HEK293 (cell line): ENCODE data around the gene KRTAP10-5.

Source experiments
- CTCF ChIA-PET: fragments of 350-600 bp; formaldehyde crosslinking; extraction: SDS; loops from one replicate; lab custom pipeline; 2021; ENCODE audit warnings: antibody characterized with exemption; lab: Yijun Ruan, JAX
- POLR2A ChIA-PET: fragments of 300-600 bp; formaldehyde crosslinking; extraction: SDS; loops from one replicate; lab custom pipeline; 2020; ENCODE audit warnings: antibody characterized with exemption, inconsistent platforms; lab: Yijun Ruan, JAX
- H3K27ac ChIP-seq: fragments of 200-500 bp; sonication (Bioruptor generic); 2 replicates; pipeline ENCODE4 v1.5.1; 2014; ENCODE audit warnings: low read depth, low read length, control low read depth, inconsistent platforms; ENCODE audit errors: extremely low read depth
- H3K36me3 ChIP-seq, 2 experiments: fragments of 200-500 bp in 1 of 2; sonication (Bioruptor generic) in 1 of 2; 1 replicate in 1 of 2; 2 replicates in 1 of 2; pipeline ENCODE4 v1.5.1; 2014 to 2017; ENCODE audit warnings: inconsistent platforms in 2 of 2, low read length in 2 of 2; ENCODE audit not compliant: control insufficient read depth in 2 of 2, insufficient read depth in 1 of 2
- H3K4me1 ChIP-seq: fragments of 200-500 bp; sonication (Bioruptor generic); 2 replicates; pipeline ENCODE4 v1.5.1; 2014; ENCODE audit warnings: mild to moderate bottlenecking, low read length, inconsistent platforms; ENCODE audit not compliant: control insufficient read depth, insufficient read depth
- H3K4me3 ChIP-seq: 2 replicates; pipeline ENCODE4 v1.5.1; 2011; ENCODE audit warnings: low read depth, mild to moderate bottlenecking, control low read depth, low read length, moderate library complexity
- H3K9me3 ChIP-seq: fragments of 200-500 bp; sonication (Bioruptor generic); 2 replicates; pipeline ENCODE4 v1.5.1; 2014; ENCODE audit warnings: low read depth, low read length, inconsistent platforms; ENCODE audit not compliant: control insufficient read depth, insufficient read depth
- GFI1B ChIP-seq: fragments of 450-650 bp; formaldehyde crosslinking; IDR thresholded peaks from 2 replicates; pipeline ENCODE4 v1.5.1; 2016; ENCODE audit warnings: missing biosample characterization, missing genetic modification characterization
- HOXC10 ChIP-seq: sonication (generic); formaldehyde crosslinking; IDR thresholded peaks from 2 replicates; pipeline ENCODE4 v1.8.1; 2023; ENCODE audit warnings: mild to moderate bottlenecking, missing genetic modification reagents
- KLF8 ChIP-seq: fragments of 450-650 bp; formaldehyde crosslinking; IDR thresholded peaks from 2 replicates; pipeline ENCODE4 v1.5.1; 2016; ENCODE audit warnings: missing biosample characterization, missing genetic modification characterization
- MEIS1 ChIP-seq: sonication (generic); formaldehyde crosslinking; IDR thresholded peaks from 2 replicates; pipeline ENCODE4 v1.8.1; 2022; ENCODE audit warnings: missing genetic modification reagents, mild to moderate bottlenecking, borderline replicate concordance
- ZBTB1 ChIP-seq: fragments of 450-650 bp; formaldehyde crosslinking; IDR thresholded peaks from 2 replicates; pipeline ENCODE4 v1.5.1; 2016; ENCODE audit warnings: missing biosample characterization, missing genetic modification characterization
- ZNF132 ChIP-seq: fragments of 450-650 bp; formaldehyde crosslinking; IDR thresholded peaks from 2 replicates; pipeline ENCODE4 v1.5.1; 2017; ENCODE audit warnings: missing biosample characterization, missing genetic modification characterization, borderline replicate concordance
- ZNF16 ChIP-seq: fragments of 450-650 bp; formaldehyde crosslinking; IDR thresholded peaks from 2 replicates; pipeline ENCODE4 v1.5.1; 2016; ENCODE audit warnings: low read depth, missing biosample characterization, missing genetic modification characterization
- ZNF175 ChIP-seq: fragments of 450-650 bp; formaldehyde crosslinking; IDR thresholded peaks from 2 replicates; pipeline ENCODE4 v1.5.1; 2016; ENCODE audit warnings: missing biosample characterization, missing genetic modification characterization
- ZNF26 ChIP-seq: fragments of 450-650 bp; formaldehyde crosslinking; IDR thresholded peaks from 2 replicates; pipeline ENCODE4 v1.5.1; 2016; ENCODE audit warnings: missing biosample characterization, missing genetic modification characterization
- ZNF311 ChIP-seq: fragments of 450-650 bp; formaldehyde crosslinking; IDR thresholded peaks from 2 replicates; pipeline ENCODE4 v1.5.1; 2017; ENCODE audit warnings: missing biosample characterization, missing genetic modification characterization, borderline replicate concordance
- ZNF362 ChIP-seq: fragments of 450-650 bp; formaldehyde crosslinking; IDR thresholded peaks from 2 replicates; pipeline ENCODE4 v1.5.1; 2016; ENCODE audit warnings: missing biosample characterization, missing genetic modification characterization
- ZNF560 ChIP-seq: fragments of 450-650 bp; formaldehyde crosslinking; IDR thresholded peaks from 2 replicates; pipeline ENCODE4 v1.5.1; 2017; ENCODE audit warnings: missing biosample characterization, missing genetic modification characterization, borderline replicate concordance
- ZNF571 ChIP-seq: fragments of 450-650 bp; formaldehyde crosslinking; IDR thresholded peaks from 2 replicates; pipeline ENCODE4 v1.5.0; 2017; ENCODE audit warnings: missing biosample characterization, missing genetic modification characterization
- ZNF658 ChIP-seq: fragments of 450-650 bp; formaldehyde crosslinking; IDR thresholded peaks from 2 replicates; pipeline ENCODE4; 2016; ENCODE audit warnings: missing biosample characterization, missing genetic modification characterization
- TF ChIP-seq, protein P1 (sequence below): fragments of 450-650 bp; formaldehyde crosslinking; IDR thresholded peaks from 2 replicates; pipeline ENCODE4; 2016; ENCODE audit warnings: missing biosample characterization, missing genetic modification characterization
- TF ChIP-seq, protein P2 (sequence below): fragments of 450-650 bp; formaldehyde crosslinking; IDR thresholded peaks from 2 replicates; pipeline ENCODE4 v1.5.1; 2017; ENCODE audit warnings: missing biosample characterization, mild to moderate bottlenecking, missing genetic modification characterization, moderate library complexity
- TF ChIP-seq, protein P3 (sequence below): fragments of 450-650 bp; formaldehyde crosslinking; IDR thresholded peaks from 2 replicates; pipeline ENCODE4 v1.5.1; 2017; ENCODE audit warnings: missing biosample characterization, missing genetic modification characterization
- TF ChIP-seq, protein P4 (sequence below): fragments of 450-650 bp; formaldehyde crosslinking; IDR thresholded peaks from 2 replicates; pipeline ENCODE4 v1.5.1; 2017; ENCODE audit warnings: missing biosample characterization, missing genetic modification characterization

Gene KRTAP10-5

DNA sequence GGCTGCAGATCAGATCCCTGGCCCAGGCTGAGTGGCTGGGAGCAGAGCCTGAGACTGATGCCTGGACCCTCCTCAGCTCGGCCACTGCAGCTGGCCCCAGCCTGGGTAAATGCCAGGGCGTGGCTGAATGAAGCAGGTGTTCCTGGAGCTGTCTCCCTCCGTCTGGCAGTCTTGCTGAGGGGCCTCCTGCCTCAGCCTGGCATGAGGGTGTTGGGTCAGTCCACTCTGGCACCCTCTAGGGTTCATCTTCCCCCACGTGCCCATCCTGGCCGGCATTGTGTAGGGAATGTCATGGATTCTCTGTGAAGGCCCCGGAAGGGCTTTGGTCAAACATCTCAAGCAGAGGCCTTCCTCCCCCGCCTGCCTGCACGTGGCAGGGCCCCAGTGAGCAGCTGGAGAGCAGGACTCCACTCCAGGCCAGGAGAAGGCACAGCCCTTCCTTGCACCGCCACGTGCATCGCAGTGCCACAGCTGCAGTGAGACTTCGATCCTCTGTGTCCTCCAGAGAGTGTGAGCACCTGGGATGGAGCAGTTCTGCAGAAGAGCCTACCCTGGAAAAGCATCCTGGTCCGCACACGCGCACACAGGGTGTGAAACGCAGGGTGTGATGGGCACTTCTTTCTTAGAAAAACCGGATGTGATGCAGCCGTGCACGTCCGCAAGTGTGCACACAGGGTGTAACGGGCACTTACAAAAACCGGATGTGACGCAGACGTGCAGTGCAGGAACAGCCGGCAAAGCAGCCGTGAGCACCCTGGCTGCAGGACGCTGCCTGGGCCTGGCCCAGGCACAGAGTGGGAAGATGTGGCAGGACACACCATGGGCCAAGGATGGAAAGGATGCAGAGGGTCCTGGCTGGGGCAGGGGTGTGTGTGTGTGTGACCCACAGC is 11.5 kb downstream of the KRTAP10-5 start (continued):
- TF ChIP-seq ZNF16 (tag by site-specific recombination) (no peak), KLF8 (tag by site-specific recombination) (no peak), ZNF658 (tag by site-specific recombination) (no peak), GFI1B (tag by site-specific recombination) (no peak), ZNF571 (tag by site-specific recombination) (no peak), ZNF132 (no peak)
- TF ChIP-seq, protein P1, sequence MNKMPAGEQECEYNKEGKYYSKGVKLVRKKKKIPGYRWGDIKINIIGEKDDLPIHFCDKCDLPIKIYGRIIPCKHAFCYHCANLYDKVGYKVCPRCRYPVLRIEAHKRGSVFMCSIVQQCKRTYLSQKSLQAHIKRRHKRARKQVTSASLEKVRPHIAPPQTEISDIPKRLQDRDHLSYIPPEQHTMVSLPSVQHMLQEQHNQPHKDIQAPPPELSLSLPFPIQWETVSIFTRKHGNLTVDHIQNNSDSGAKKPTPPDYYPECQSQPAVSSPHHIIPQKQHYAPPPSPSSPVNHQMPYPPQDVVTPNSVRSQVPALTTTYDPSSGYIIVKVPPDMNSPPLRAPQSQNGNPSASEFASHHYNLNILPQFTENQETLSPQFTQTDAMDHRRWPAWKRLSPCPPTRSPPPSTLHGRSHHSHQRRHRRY (tag by site-specific recombination), result no peak
- TF ChIP-seq, protein P2, sequence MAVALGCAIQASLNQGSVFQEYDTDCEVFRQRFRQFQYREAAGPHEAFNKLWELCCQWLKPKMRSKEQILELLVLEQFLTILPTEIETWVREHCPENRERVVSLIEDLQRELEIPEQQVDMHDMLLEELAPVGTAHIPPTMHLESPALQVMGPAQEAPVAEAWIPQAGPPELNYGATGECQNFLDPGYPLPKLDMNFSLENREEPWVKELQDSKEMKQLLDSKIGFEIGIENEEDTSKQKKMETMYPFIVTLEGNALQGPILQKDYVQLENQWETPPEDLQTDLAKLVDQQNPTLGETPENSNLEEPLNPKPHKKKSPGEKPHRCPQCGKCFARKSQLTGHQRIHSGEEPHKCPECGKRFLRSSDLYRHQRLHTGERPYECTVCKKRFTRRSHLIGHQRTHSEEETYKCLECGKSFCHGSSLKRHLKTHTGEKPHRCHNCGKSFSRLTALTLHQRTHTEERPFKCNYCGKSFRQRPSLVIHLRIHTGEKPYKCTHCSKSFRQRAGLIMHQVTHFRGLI (tag by site-specific recombination), result no peak

- TF ChIP-seq ZNF362 (no peak), ZNF311 (tag by site-specific recombination) (no peak), HOXC10 (CRISPR knock-in tag) (no peak), ZNF175 (tag by site-specific recombination) (no peak), ZNF26 (tag by site-specific recombination) (no peak), ZBTB1 (tag by site-specific recombination) (no peak), ZNF560 (no peak), MEIS1 (CRISPR knock-in tag) (no peak)
- TF ChIP-seq, protein P3, sequence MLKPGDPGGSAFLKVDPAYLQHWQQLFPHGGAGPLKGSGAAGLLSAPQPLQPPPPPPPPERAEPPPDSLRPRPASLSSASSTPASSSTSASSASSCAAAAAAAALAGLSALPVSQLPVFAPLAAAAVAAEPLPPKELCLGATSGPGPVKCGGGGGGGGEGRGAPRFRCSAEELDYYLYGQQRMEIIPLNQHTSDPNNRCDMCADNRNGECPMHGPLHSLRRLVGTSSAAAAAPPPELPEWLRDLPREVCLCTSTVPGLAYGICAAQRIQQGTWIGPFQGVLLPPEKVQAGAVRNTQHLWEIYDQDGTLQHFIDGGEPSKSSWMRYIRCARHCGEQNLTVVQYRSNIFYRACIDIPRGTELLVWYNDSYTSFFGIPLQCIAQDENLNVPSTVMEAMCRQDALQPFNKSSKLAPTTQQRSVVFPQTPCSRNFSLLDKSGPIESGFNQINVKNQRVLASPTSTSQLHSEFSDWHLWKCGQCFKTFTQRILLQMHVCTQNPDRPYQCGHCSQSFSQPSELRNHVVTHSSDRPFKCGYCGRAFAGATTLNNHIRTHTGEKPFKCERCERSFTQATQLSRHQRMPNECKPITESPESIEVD (tag by site-specific recombination), result no peak
- TF ChIP-seq, protein P4, sequence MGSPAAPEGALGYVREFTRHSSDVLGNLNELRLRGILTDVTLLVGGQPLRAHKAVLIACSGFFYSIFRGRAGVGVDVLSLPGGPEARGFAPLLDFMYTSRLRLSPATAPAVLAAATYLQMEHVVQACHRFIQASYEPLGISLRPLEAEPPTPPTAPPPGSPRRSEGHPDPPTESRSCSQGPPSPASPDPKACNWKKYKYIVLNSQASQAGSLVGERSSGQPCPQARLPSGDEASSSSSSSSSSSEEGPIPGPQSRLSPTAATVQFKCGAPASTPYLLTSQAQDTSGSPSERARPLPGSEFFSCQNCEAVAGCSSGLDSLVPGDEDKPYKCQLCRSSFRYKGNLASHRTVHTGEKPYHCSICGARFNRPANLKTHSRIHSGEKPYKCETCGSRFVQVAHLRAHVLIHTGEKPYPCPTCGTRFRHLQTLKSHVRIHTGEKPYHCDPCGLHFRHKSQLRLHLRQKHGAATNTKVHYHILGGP (tag by site-specific recombination), result no peak
- Histone ChIP-seq H3K4me3 (no peak overlapping the region), H3K27ac (no peak overlapping the region), H3K9me3 (no peaks in the 10 kb centered on the region), H3K36me3 (no peaks in the 10 kb centered on the region), H3K4me1 (no peaks in the 10 kb centered on the region)
- POLR2A ChIA-PET, result no interaction called here
- CTCF ChIA-PET, result interaction anchor here (0.6 kb wide), 1 partner anchor 58 kb away, joined by 4 read pairs; no protein-coding TSS in a partner anchor
Measured at GRCh38 chr21:44568261-44568660, 12.1 kb downstream of the KRTAP10-5 start.
